ENCODE data around the gene RMP24. TPM values are rescaled to one million over a fixed set of nuclear protein-coding genes. Genes with fewer than 3 reads are reported as not detected.

Gene RMP24

DNA sequence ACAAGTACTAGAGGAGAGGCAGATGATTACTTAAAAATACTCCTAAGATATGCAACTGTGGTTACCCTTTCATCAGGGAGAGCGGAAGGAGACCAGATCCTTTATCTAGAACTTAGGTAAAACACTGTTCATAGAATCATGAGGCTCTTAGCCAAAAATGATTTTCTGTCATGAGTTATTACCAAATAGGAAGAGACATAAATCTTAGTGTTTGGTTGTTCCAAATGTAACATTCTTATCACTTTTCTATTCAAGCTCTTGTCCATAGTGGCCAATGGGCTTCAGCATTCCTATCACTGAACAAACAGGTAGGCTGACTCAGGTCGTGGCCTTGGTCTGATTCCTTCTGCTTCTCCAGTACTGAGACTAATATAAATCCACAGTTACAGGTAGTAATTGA, 56.4 kb downstream of the RMP24 start:
- H3K4me3 ChIP-seq (ENCODE audit: low read depth, low read length) = no peak overlapping the region
- DNase-seq (ENCODE audit: low read depth, low spot score) = no peak
- ChIA-PET POLR2A (no interaction called here), CTCF (interaction anchor here (11.0 kb wide), 1 partner anchor 11 kb away, joined by 70 read pairs; no protein-coding TSS in a partner anchor)
- no peaks in the 10 kb centered on the region for H3K27me3 ChIP-seq (ENCODE audit: control insufficient read depth, insufficient read depth, low read length)
- no peak for TF ChIP-seq CTCF (IDR thresholded peaks at IDR 0.05; ENCODE audit: low read depth, low read length)
- no peak overlapping the region for H3K27ac ChIP-seq (ENCODE audit: low read depth, low read length)
- no peaks in the 10 kb centered on the region for H3K9me3 ChIP-seq (ENCODE audit: control insufficient read depth, insufficient read depth, low read length)

Small RNA genes within 50 kb of the gene (small RNA-seq; reads per million reads assigned to genes)
- not detected for gene MIR3929 (ENCODE audit: insufficient read length, low read depth)

Other genes starting within 250 kb of the RMP24 start
- gene RPRD1A, start 94.9 kb downstream of the RMP24 start, polyA plus RNA-seq (2011; rRNA removed) = 25.7 and 35.6 TPM in 2 replicates
- gene SLC39A6, start 156.7 kb downstream of the RMP24 start, polyA plus RNA-seq (2011; rRNA removed) = 108 and 123 TPM in 2 replicates
- gene ELP2, start 157.2 kb downstream of the RMP24 start, polyA plus RNA-seq (2011; rRNA removed) = 116 and 122 TPM in 2 replicates
- gene MOCOS, start 214.8 kb downstream of the RMP24 start, polyA plus RNA-seq (2011; rRNA removed) = 4.2 and 5.1 TPM in 2 replicates

All from AG04450 (cell line).